Liver (tissue), 9 donors: ENCODE results near the gene PRDM5. TPM values are rescaled to one million over a fixed set of nuclear protein-coding genes. Genes with fewer than 3 reads are reported as not detected.

Experiments used
- DNase-seq: peaks from one replicate; pipeline ENCODE4 v3.0.0-alpha.2; 2017; ENCODE audit warnings: low spot score
- H3K27ac ChIP-seq, 2 donors: one replicate each; pipeline ENCODE4 v1.7.0; 2013; ENCODE audit warnings: inconsistent platforms in 2 of 2, low read length in 2 of 2, control low read depth in 1 of 2, low read depth in 1 of 2, mild to moderate bottlenecking in 1 of 2
- H3K27me3 ChIP-seq, 4 donors: one replicate each; pipeline versions ENCODE4 v1.6.1 to v1.7.0; 2013; ENCODE audit warnings: low read length in 3 of 4, inconsistent platforms in 1 of 4, mild to moderate bottlenecking in 1 of 4, moderate library complexity in 1 of 4; ENCODE audit not compliant: control insufficient read depth in 4 of 4, insufficient read depth in 4 of 4
- H3K36me3 ChIP-seq, 4 donors: one replicate each; pipeline versions ENCODE4 v1.6.1 to v1.7.0; 2013; ENCODE audit warnings: low read length in 3 of 4, mild to moderate bottlenecking in 3 of 4, low read depth in 1 of 4, moderate library complexity in 1 of 4; ENCODE audit not compliant: control insufficient read depth in 4 of 4, insufficient read depth in 3 of 4
- H3K4me1 ChIP-seq, 4 donors: one replicate each; pipeline versions ENCODE4 v1.6.1 to v1.7.0; 2013; ENCODE audit warnings: low read length in 3 of 4, mild to moderate bottlenecking in 3 of 4, moderate library complexity in 1 of 4; ENCODE audit not compliant: control insufficient read depth in 4 of 4, insufficient read depth in 4 of 4
- H3K4me3 ChIP-seq, 3 donors: one replicate each; pipeline versions ENCODE4 v1.6.1 to v1.7.0; 2013; ENCODE audit warnings: low read length in 3 of 3, control low read depth in 1 of 3, low read depth in 1 of 3, mild to moderate bottlenecking in 1 of 3
- H3K9ac ChIP-seq, 2 donors: one replicate each; pipeline ENCODE4 v1.7.0; 2013; ENCODE audit warnings: low read length in 2 of 2, mild to moderate bottlenecking in 2 of 2, moderate library complexity in 2 of 2, control low read depth in 1 of 2, low read depth in 1 of 2
- H3K9me3 ChIP-seq, 4 donors: one replicate each; pipeline versions ENCODE4 v1.6.1 to v1.7.0; 2013; ENCODE audit warnings: low read length in 3 of 4; ENCODE audit not compliant: control insufficient read depth in 4 of 4
- EGR1 ChIP-seq, 2 donors: IDR thresholded peaks; 2 replicates each; pipeline ENCODE4 v1.6.1; 2016 to 2018; ENCODE audit warnings: antibody characterized with exemption in 2 of 2, low read depth in 2 of 2
- FOXA1 ChIP-seq: IDR thresholded peaks from 2 replicates; pipeline ENCODE4 v1.6.1; 2016; ENCODE audit warnings: antibody characterized with exemption
- FOXA2 ChIP-seq: IDR thresholded peaks from 2 replicates; pipeline ENCODE4 v1.6.1; 2016; ENCODE audit warnings: antibody characterized with exemption
- GABPA ChIP-seq, 2 donors: IDR thresholded peaks in 1 of 2; conservative IDR thresholded peaks in 1 of 2; 2 replicates each; pipeline ENCODE4 v1.6.1; 2016; ENCODE audit warnings: antibody characterized with exemption in 2 of 2, mild to moderate bottlenecking in 1 of 2, moderate library complexity in 1 of 2
- HNF4A ChIP-seq, 2 donors: conservative IDR thresholded peaks; 2 replicates each; pipeline ENCODE4 v1.6.1; 2016; ENCODE audit warnings: antibody characterized with exemption in 2 of 2, mild to moderate bottlenecking in 2 of 2
- HNF4G ChIP-seq: IDR thresholded peaks from 2 replicates; pipeline ENCODE4 v1.6.1; 2016; ENCODE audit warnings: antibody characterized with exemption
- JUND ChIP-seq, 2 donors: IDR thresholded peaks; 2 replicates each; pipeline ENCODE4 v1.6.1; 2016; ENCODE audit warnings: antibody characterized with exemption in 2 of 2
- MAX ChIP-seq: IDR thresholded peaks from 2 replicates; pipeline ENCODE4 v1.6.1; 2016; ENCODE audit warnings: antibody characterized with exemption
- NR2F2 ChIP-seq: IDR thresholded peaks from 2 replicates; pipeline ENCODE4 v1.6.1; 2016; ENCODE audit warnings: antibody characterized with exemption
- RAD21 ChIP-seq, 2 donors: IDR thresholded peaks; 2 replicates each; pipeline ENCODE4 v1.6.1; 2016; ENCODE audit warnings: antibody characterized with exemption in 2 of 2, mild to moderate bottlenecking in 2 of 2
- RXRA ChIP-seq, 2 donors: IDR thresholded peaks; 2 replicates each; pipeline ENCODE4 v1.6.1; 2017 to 2018; ENCODE audit warnings: antibody characterized with exemption in 2 of 2, mild to moderate bottlenecking in 1 of 2
- TAF1 ChIP-seq: conservative IDR thresholded peaks from 2 replicates; pipeline ENCODE4 v1.6.1; 2016; ENCODE audit warnings: antibody characterized with exemption, mild to moderate bottlenecking
- YY1 ChIP-seq: IDR thresholded peaks from 2 replicates; pipeline ENCODE4 v1.6.1; 2016; ENCODE audit warnings: antibody characterized with exemption, mild to moderate bottlenecking
- ZBTB33 ChIP-seq: IDR thresholded peaks from 2 replicates; pipeline ENCODE4 v1.6.1; 2016; ENCODE audit warnings: antibody characterized with exemption
- WGBS: extraction: QIAGEN DNeasy Blood & Tissue Kit; methylation state at CpG from one replicate; pipeline ENCODE4 v1.1.7; 2013; 5-methylcytosine and 5-hydroxymethylcytosine counted together
- polyA plus RNA-seq, 2 donors: library from polyadenylated mRNA; stranded (reverse) in 1 of 2; unstranded in 1 of 2; fragments of 200-250 nt in 1 of 2; fragments of >200 nt in 1 of 2; fragmentation: Nextera tagmentation in 1 of 2; extraction: Ambion mirVana in 1 of 2; gene quantifications; one replicate each; pipeline versions ENCODE4 v1.2.1 to v1.2.3, GENCODE V29; 2013 to 2015
- total RNA-seq, 2 donors: library from RNA; depleted of rRNA; stranded (reverse); fragments of >200 nt; gene quantifications; one replicate each; pipeline ENCODE4 v1.2.3, GENCODE V29; 2014
- TF ChIP-seq, protein P1 (sequence below): IDR thresholded peaks from 2 replicates; pipeline ENCODE4 v1.6.1; 2016; ENCODE audit warnings: antibody characterized with exemption, mild to moderate bottlenecking
- TF ChIP-seq, protein P2 (sequence below): fragments of 150-350 bp; IDR thresholded peaks from 2 replicates; pipeline ENCODE4 v1.5.1; 2017; ENCODE audit warnings: improper control_type of control experiment, low read depth, low read length; ENCODE audit not compliant: missing input control
- donor health status: healthy.
- donor health status: healthy.
- donor health status: healthy.
- donor health status: healthy.
- donor health status: healthy.

The PRDM5 gene
- total and polyA plus RNA-seq, 4 donors, result 0.17 to 4.0 (median 1.1) TPM

- no peaks in the 10 kb centered on the region for H3K4me1 ChIP-seq
- H3K9me3 ChIP-seq, result no peaks in the 10 kb centered on the region
- no peaks in the 10 kb centered on the region for H3K36me3 ChIP-seq
- H3K4me3 ChIP-seq, result no peak overlapping the region
- no peak overlapping the region for H3K9ac ChIP-seq
- H3K27ac ChIP-seq, result no peak overlapping the region
- no peak for DNase-seq
- H3K27me3 ChIP-seq, result peaks cover 0 to 2% (median 0%) of the 10 kb centered on the region in 4 donors
- 30% methylated on average over 2 of the region's 2 CpGs for WGBS
- TF ChIP-seq NR2F2 (no peak), FOXA2 (no peak), HNF4G (no peak), MAX (no peak), HNF4A (conservative IDR thresholded peaks at IDR 0.05) (no peak)
- TF ChIP-seq, protein P1, sequence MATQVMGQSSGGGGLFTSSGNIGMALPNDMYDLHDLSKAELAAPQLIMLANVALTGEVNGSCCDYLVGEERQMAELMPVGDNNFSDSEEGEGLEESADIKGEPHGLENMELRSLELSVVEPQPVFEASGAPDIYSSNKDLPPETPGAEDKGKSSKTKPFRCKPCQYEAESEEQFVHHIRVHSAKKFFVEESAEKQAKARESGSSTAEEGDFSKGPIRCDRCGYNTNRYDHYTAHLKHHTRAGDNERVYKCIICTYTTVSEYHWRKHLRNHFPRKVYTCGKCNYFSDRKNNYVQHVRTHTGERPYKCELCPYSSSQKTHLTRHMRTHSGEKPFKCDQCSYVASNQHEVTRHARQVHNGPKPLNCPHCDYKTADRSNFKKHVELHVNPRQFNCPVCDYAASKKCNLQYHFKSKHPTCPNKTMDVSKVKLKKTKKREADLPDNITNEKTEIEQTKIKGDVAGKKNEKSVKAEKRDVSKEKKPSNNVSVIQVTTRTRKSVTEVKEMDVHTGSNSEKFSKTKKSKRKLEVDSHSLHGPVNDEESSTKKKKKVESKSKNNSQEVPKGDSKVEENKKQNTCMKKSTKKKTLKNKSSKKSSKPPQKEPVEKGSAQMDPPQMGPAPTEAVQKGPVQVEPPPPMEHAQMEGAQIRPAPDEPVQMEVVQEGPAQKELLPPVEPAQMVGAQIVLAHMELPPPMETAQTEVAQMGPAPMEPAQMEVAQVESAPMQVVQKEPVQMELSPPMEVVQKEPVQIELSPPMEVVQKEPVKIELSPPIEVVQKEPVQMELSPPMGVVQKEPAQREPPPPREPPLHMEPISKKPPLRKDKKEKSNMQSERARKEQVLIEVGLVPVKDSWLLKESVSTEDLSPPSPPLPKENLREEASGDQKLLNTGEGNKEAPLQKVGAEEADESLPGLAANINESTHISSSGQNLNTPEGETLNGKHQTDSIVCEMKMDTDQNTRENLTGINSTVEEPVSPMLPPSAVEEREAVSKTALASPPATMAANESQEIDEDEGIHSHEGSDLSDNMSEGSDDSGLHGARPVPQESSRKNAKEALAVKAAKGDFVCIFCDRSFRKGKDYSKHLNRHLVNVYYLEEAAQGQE, result no peak
These were observed 229.6 kb downstream of the PRDM5 start for GRCh38 chr4:120692964-120693363.

DNA sequence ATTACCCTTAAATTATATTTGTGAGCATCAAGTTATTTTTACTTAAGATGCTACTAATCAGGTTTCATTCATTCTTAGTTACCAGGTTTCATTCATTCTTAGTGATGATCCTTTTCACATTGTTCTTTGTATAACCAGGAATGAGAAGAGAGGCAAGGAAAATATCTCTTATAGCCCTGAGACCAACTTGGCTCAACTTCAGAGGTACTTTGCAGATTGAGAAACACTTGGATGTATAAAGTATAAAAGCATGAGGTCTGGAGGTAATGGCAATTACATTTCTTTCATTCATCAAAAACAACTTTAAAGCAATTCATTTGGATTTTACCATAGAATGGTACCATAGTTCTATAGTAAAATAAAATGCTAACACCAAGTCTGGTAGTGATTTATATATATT lies 231.0 kb downstream of the PRDM5 start:
- Histone ChIP-seq H3K4me3 (no peak overlapping the region), H3K4me1 (no peaks in the 10 kb centered on the region), H3K27me3 (peaks cover 0 to 2% (median 0%) of the 10 kb centered on the region in 4 donors), H3K27ac (no peak overlapping the region), H3K9me3 (no peaks in the 10 kb centered on the region), H3K36me3 (no peaks in the 10 kb centered on the region), H3K9ac (no peak overlapping the region)
- DNase-seq, result no peak
- TF ChIP-seq NR2F2 (no peak), MAX (no peak)

GRCh38 chr4:120691106-120691505 lies 231.4 kb downstream of the PRDM5 start:
- Histone ChIP-seq H3K36me3 (no peaks in the 10 kb centered on the region), H3K4me3 (no peak overlapping the region), H3K27ac (no peak overlapping the region), H3K4me1 (no peaks in the 10 kb centered on the region), H3K27me3 (peaks cover 0 to 2% (median 0%) of the 10 kb centered on the region in 4 donors), H3K9me3 (no peaks in the 10 kb centered on the region), H3K9ac (no peak overlapping the region)
- no peak for DNase-seq
- TF ChIP-seq JUND (IDR thresholded peaks at IDR 0.05), result no peak
- TF ChIP-seq FOXA1, result no peak
- no peak for TF ChIP-seq NR2F2
- no peak for TF ChIP-seq EGR1 (IDR thresholded peaks at IDR 0.05; ENCODE audit: low read depth in 2 of 2)
- no peak for TF ChIP-seq HNF4A (conservative IDR thresholded peaks at IDR 0.05)
- TF ChIP-seq YY1, result no peak
- no peak for TF ChIP-seq RXRA (IDR thresholded peaks at IDR 0.05)
- TF ChIP-seq RAD21 (IDR thresholded peaks at IDR 0.05), result no peak
- no peak for TF ChIP-seq MAX
- TF ChIP-seq, protein P2, sequence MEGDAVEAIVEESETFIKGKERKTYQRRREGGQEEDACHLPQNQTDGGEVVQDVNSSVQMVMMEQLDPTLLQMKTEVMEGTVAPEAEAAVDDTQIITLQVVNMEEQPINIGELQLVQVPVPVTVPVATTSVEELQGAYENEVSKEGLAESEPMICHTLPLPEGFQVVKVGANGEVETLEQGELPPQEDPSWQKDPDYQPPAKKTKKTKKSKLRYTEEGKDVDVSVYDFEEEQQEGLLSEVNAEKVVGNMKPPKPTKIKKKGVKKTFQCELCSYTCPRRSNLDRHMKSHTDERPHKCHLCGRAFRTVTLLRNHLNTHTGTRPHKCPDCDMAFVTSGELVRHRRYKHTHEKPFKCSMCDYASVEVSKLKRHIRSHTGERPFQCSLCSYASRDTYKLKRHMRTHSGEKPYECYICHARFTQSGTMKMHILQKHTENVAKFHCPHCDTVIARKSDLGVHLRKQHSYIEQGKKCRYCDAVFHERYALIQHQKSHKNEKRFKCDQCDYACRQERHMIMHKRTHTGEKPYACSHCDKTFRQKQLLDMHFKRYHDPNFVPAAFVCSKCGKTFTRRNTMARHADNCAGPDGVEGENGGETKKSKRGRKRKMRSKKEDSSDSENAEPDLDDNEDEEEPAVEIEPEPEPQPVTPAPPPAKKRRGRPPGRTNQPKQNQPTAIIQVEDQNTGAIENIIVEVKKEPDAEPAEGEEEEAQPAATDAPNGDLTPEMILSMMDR, result no peak
- no peak for TF ChIP-seq FOXA2
- TF ChIP-seq GABPA (IDR thresholded peaks at IDR 0.05 in 1 of 2, conservative IDR thresholded peaks at IDR 0.05 in 1 of 2), result no peak
- no peak for TF ChIP-seq HNF4G
- no peak for TF ChIP-seq TAF1
- no peak for TF ChIP-seq ZBTB33
- TF ChIP-seq, protein P1, result no peak
